Osteoblast (primary cell): ENCODE measurements around the gene ANGPTL2. TPM values are rescaled to one million over a fixed set of nuclear protein-coding genes. Genes with fewer than 3 reads are reported as not detected.

Experiments
- DNase-seq: peaks from one replicate; pipeline ENCODE4 v3.0.0; 2011; ENCODE audit warnings: low spot score, mixed read lengths; ENCODE audit not compliant: insufficient read length; ENCODE audit errors: missing footprints
- H2AFZ ChIP-seq: 2 replicates; pipeline ENCODE4 v1.6.0; 2011; ENCODE audit warnings: mild to moderate bottlenecking, low read length
- H3K27ac ChIP-seq: 2 replicates; pipeline ENCODE4 v1.5.1; 2011; ENCODE audit warnings: mild to moderate bottlenecking, low read depth, low read length, moderate library complexity
- H3K27me3 ChIP-seq: 2 replicates; pipeline ENCODE4 v1.6.0; 2012; ENCODE audit warnings: mild to moderate bottlenecking, control low read depth, inconsistent platforms, low read length, moderate library complexity; ENCODE audit not compliant: insufficient read depth
- H3K36me3 ChIP-seq: 2 replicates; pipeline ENCODE4 v1.5.1; 2011; ENCODE audit warnings: mild to moderate bottlenecking, low read length, control low read depth, moderate library complexity; ENCODE audit not compliant: insufficient read depth
- H3K4me1 ChIP-seq: 2 replicates; pipeline ENCODE4 v1.5.1; 2011; ENCODE audit warnings: mild to moderate bottlenecking, low read length, control low read depth, moderate library complexity; ENCODE audit not compliant: insufficient read depth
- H3K4me2 ChIP-seq: 2 replicates; pipeline ENCODE4 v1.6.0; 2011; ENCODE audit warnings: mild to moderate bottlenecking, low read length; ENCODE audit not compliant: insufficient read depth
- H3K4me3 ChIP-seq: fragments of 200-600 bp; sonication (generic); 3 replicates; pipeline ENCODE4 v1.5.1; 2012; ENCODE audit warnings: mild to moderate bottlenecking, low read length, inconsistent platforms; ENCODE audit not compliant: insufficient read depth
- H3K79me2 ChIP-seq: 2 replicates; pipeline ENCODE4 v1.6.0; 2012; ENCODE audit warnings: mild to moderate bottlenecking, low read length, control low read depth, inconsistent platforms; ENCODE audit not compliant: insufficient read depth
- H3K9me3 ChIP-seq: 2 replicates; pipeline ENCODE4 v1.5.1; 2011; ENCODE audit warnings: low read depth, low read length, control low read depth
- H4K20me1 ChIP-seq: 2 replicates; pipeline ENCODE4 v1.6.0; 2012; ENCODE audit warnings: mild to moderate bottlenecking, low read length, control low read depth; ENCODE audit not compliant: insufficient read depth
- total RNA-seq: library from RNA; depleted of rRNA; stranded (reverse); fragments of >200 nt; gene quantifications from 2 replicates; pipeline ENCODE4 v1.2.3, GENCODE V29; 2012
- TF ChIP-seq, protein P1 (sequence below): IDR thresholded peaks from 2 replicates; pipeline ENCODE4 v1.5.1; 2011; ENCODE audit warnings: mild to moderate bottlenecking, low read depth, low read length, moderate library complexity; ENCODE audit errors: extremely low read depth

ANGPTL2 gene
- total RNA-seq, 1 donor: 39.8 TPM

GRCh38 chr9:127166651-127167524 is 44.5 kb upstream of the ANGPTL2 start:
- H3K36me3 ChIP-seq: no peaks in the 10 kb centered on the region
- H3K27me3 ChIP-seq: no peaks in the 10 kb centered on the region
- H3K4me2 ChIP-seq: no peak overlapping the region
- no peak overlapping the region for H3K4me3 ChIP-seq
- H3K27ac ChIP-seq: no peak overlapping the region
- no peak overlapping the region for H2AFZ ChIP-seq
- no peaks in the 10 kb centered on the region for H3K79me2 ChIP-seq
- TF ChIP-seq, protein P1, sequence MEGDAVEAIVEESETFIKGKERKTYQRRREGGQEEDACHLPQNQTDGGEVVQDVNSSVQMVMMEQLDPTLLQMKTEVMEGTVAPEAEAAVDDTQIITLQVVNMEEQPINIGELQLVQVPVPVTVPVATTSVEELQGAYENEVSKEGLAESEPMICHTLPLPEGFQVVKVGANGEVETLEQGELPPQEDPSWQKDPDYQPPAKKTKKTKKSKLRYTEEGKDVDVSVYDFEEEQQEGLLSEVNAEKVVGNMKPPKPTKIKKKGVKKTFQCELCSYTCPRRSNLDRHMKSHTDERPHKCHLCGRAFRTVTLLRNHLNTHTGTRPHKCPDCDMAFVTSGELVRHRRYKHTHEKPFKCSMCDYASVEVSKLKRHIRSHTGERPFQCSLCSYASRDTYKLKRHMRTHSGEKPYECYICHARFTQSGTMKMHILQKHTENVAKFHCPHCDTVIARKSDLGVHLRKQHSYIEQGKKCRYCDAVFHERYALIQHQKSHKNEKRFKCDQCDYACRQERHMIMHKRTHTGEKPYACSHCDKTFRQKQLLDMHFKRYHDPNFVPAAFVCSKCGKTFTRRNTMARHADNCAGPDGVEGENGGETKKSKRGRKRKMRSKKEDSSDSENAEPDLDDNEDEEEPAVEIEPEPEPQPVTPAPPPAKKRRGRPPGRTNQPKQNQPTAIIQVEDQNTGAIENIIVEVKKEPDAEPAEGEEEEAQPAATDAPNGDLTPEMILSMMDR: no peak
- peaks cover 16% of the 10 kb centered on the region for H3K4me1 ChIP-seq
- no peak for DNase-seq
- H4K20me1 ChIP-seq: no peaks in the 10 kb centered on the region
- H3K9me3 ChIP-seq: no peaks in the 10 kb centered on the region

GRCh38 chr9:127166111-127166510 is 43.7 kb upstream of the ANGPTL2 start:
- Histone ChIP-seq H3K9me3 (no peaks in the 10 kb centered on the region), H3K4me3 (no peak overlapping the region), H3K36me3 (no peaks in the 10 kb centered on the region), H3K4me1 (peaks cover 16% of the 10 kb centered on the region), H3K27me3 (no peaks in the 10 kb centered on the region), H4K20me1 (no peaks in the 10 kb centered on the region), H3K4me2 (no peak overlapping the region), H2AFZ (no peak overlapping the region), H3K27ac (no peak overlapping the region), H3K79me2 (no peaks in the 10 kb centered on the region)
- no peak for DNase-seq
- TF ChIP-seq, protein P1: no peak

GRCh38 chr9:127165116-127165515 is 42.7 kb upstream of the ANGPTL2 start:
- Histone ChIP-seq H3K27me3 (no peaks in the 10 kb centered on the region), H3K27ac (no peak overlapping the region), H3K4me3 (no peak overlapping the region), H3K36me3 (no peaks in the 10 kb centered on the region), H3K79me2 (no peaks in the 10 kb centered on the region), H4K20me1 (no peaks in the 10 kb centered on the region), H3K4me2 (no peak overlapping the region), H2AFZ (no peak overlapping the region), H3K9me3 (no peaks in the 10 kb centered on the region), H3K4me1 (peaks cover 16% of the 10 kb centered on the region)
- TF ChIP-seq, protein P1: no peak
- no peak for DNase-seq

GRCh38 chr9:127163409-127163808 is 41.0 kb upstream of the ANGPTL2 start:
- H3K4me1 ChIP-seq: peaks cover 29% of the 10 kb centered on the region
- no peak overlapping the region for H3K4me2 ChIP-seq
- TF ChIP-seq, protein P1: no peak
- no peaks in the 10 kb centered on the region for H3K36me3 ChIP-seq
- no peaks in the 10 kb centered on the region for H4K20me1 ChIP-seq
- no peaks in the 10 kb centered on the region for H3K9me3 ChIP-seq
- H3K79me2 ChIP-seq: no peaks in the 10 kb centered on the region
- no peak overlapping the region for H3K4me3 ChIP-seq
- H3K27ac ChIP-seq: peak overlapping the region; percentile 4
- H2AFZ ChIP-seq: no peak overlapping the region
- DNase-seq: peak; percentile 88
- no peaks in the 10 kb centered on the region for H3K27me3 ChIP-seq
